DMS153 (cell line): Measurements from ENCODE around the gene CYP27A1.

Experiments used
- DNase-seq: peaks from one replicate; lab custom pipeline; 2025; lab: John Stamatoyannopoulos, UW

CYP27A1 gene

GRCh38 chr2:218858671-218859555 lies 77.0 kb downstream of the CYP27A1 start:
- no peak for DNase-seq

- DNase-seq = no peak
Observed at GRCh38 chr2:218859556-218859987, 77.6 kb downstream of the CYP27A1 start, which contains the start of gene WNT6. Gene WNT6 (plus strand): TSS chr2:218859805. CDS start chr2:218860038, 233 bp downstream.

DNA sequence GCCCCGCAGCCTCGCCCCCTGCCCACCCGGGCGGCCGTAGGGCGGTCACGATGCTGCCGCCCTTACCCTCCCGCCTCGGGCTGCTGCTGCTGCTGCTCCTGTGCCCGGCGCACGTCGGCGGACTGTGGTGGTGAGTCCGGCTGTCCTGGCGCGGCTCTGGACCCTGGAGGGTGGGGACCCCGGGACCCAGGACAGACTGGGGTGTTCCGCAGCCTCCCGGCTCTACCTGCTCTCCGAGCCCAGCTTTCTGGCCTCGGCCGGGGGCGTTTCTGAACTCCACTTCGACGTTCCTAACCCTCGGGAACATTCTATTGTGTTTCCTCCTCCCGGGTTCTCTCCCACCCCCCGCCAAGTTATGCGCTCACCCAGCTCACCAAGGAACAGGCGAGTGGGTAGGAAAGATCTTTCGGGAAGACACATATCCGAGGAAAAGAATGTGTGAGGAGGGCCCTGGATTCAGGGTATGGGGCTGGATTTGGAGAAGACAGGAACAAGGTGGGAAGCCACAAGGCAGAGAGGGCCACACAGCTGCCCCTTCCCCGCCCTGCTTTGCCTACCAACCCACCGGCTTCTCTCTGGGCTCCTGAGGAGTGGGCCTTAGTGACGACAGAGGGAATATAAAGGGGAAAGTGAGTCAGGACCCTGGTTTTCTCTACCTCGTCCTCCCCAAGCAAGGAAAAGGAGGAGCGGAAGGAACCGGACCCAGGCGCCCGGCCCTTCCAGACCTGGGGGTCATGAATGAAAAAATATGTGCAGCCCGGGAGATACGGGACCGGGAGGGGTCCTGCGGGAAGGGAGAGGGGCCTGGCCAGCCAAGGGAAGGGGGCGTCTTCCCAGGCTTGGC lies 78.3 kb downstream of the CYP27A1 start:
- DNase-seq = no peak

DNA sequence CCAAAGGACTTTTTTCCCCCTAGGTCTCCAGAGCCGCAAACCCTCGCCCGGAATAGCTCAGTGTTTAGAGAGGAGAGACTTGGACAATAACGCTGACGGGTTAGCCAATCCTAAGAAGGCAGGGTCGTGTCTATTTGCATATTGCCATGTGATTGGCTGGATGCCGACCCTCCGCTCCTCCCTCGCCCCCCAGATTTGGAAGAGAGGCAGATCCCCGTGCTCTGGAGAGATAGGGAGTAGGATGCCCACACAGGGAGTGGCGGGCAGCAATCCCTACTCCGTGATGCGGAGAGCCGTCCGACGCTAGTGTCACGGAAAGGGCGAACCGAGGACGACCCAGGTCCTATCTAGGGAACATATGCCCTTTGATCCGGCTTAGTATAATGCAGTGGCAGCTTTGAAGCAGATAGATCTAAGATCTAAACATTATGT lies 79.0 kb downstream of the CYP27A1 start:
- peak; percentile 25 for DNase-seq

DNA sequence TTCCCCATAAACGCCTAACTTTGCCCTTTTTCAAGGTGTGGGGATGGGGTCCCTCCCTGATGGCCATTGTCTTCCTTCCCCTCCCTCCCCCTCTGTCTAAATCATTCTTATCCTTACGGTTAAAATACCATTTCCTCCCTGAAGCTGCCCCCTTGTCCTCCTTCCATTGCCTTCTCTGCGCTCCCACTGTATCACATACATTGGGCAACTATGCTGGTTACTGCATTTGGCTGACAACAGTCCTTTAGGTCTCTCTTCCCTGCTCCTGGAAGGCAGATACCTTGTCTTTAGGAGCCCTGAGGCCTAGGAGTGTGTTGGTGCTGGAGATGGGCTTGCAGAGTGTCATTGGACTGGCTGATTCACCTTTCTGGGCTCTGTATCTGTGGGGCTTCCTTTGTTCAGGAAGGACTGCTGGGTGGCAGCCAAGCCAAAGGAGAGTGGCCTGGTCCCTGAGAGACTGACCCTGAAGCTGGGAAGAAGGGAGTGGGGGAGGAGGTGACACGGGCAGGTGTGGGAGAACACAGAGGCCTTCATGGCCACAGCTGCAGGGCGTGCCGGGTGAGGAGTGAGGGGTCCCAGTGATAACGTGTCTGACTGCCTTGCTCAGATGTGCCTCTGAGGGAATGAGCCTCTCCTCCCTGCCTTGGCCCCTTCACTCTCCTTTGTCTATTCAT lies 79.8 kb downstream of the CYP27A1 start:
- no peak for DNase-seq

GRCh38 chr2:218863021-218863520 lies 81.1 kb downstream of the CYP27A1 start:
- no peak for DNase-seq
